GM12801 (cell line): ENCODE results near the gene GTF2E1.

Experiments used
- CTCF ChIP-seq: IDR thresholded peaks from one replicate; pipeline ENCODE4 v1.5.1; 2011; ENCODE audit warnings: control low read depth; ENCODE audit not compliant: insufficient read length; ENCODE audit errors: extremely low read depth

The GTF2E1 gene

GRCh38 chr3:120802916-120803315 lies 60.4 kb downstream of the GTF2E1 start:
- no peak for TF ChIP-seq CTCF

- no peak for TF ChIP-seq CTCF
Observed at GRCh38 chr3:120816728-120817127, 74.2 kb downstream of the GTF2E1 start.

GRCh38 chr3:120820748-120821147 lies 78.2 kb downstream of the GTF2E1 start:
- TF ChIP-seq CTCF = no peak

- no peak for TF ChIP-seq CTCF
Observed at GRCh38 chr3:120821426-120821825, 78.9 kb downstream of the GTF2E1 start.

GRCh38 chr3:120823156-120823555 lies 80.6 kb downstream of the GTF2E1 start:
- no peak for TF ChIP-seq CTCF

GRCh38 chr3:120824613-120825012 lies 82.1 kb downstream of the GTF2E1 start:
- TF ChIP-seq CTCF = no peak

- no peak for TF ChIP-seq CTCF
Observed at GRCh38 chr3:120828796-120829195, 86.3 kb downstream of the GTF2E1 start.

- no peak for TF ChIP-seq CTCF
Observed at GRCh38 chr3:120831066-120831465, 88.5 kb downstream of the GTF2E1 start.
